PC-3 (cell line): ENCODE measurements around the gene CEP170B. TPM values are rescaled to one million over a fixed set of nuclear protein-coding genes. Genes with fewer than 3 reads are reported as not detected.

ENCODE experiments used
- ATAC-seq: fragments of 200-7000 bp; cut with Tn5 transposase; 2 replicates; pipeline ENCODE4 v1.9.1; 2020; ENCODE audit warnings: mild to moderate bottlenecking, moderate library complexity
- Bru-seq: library from RNA; stranded (reverse); fragments of 400-500 nt; gene quantifications from one replicate; lab custom pipeline; 2021; lab: Mats Ljungman, UMichigan
- BruChase-seq, 2 experiments: library from RNA; stranded (reverse); fragments of 400-500 nt; gene quantifications; one replicate each; lab custom pipeline; 2021; lab: Mats Ljungman, UMichigan
- BruUV-seq: library from RNA; stranded (reverse); fragments of 400-500 nt; replicated peaks from 2 replicates; lab custom pipeline; 2021; lab: Mats Ljungman, UMichigan
- CTCF ChIA-PET: fragments of 300-600 bp; sonication (Branson Sonifier 250); formaldehyde crosslinking; loops from one replicate; lab custom pipeline; 2022; ENCODE audit warnings: antibody characterized with exemption; lab: Charles Lee
- POLR2A ChIA-PET: fragments of 300-600 bp; sonication (Branson Sonifier 250); formaldehyde crosslinking; loops from one replicate; lab custom pipeline; 2022; ENCODE audit warnings: antibody characterized with exemption; ENCODE audit not compliant: unreplicated experiment; lab: Charles Lee
- DNase-seq: peaks from one replicate; pipeline ENCODE4 v3.0.0-alpha.2; 2015
- H2AFZ ChIP-seq: fragments of 300-600 bp; sonication (generic); 2 replicates; pipeline ENCODE4 v1.6.0; 2016; ENCODE audit warnings: antibody characterized with exemption, low read length
- H3F3A ChIP-seq: fragments of 300-600 bp; sonication (generic); one replicate; pipeline ENCODE4 v1.6.0; 2017; ENCODE audit warnings: antibody characterized with exemption, low read length, control low read depth, mild to moderate bottlenecking; ENCODE audit not compliant: unreplicated experiment
- H3K27ac ChIP-seq: fragments of 300-600 bp; sonication (generic); 2 replicates; pipeline ENCODE4 v1.5.1; 2016; ENCODE audit warnings: mild to moderate bottlenecking, low read length
- H3K27me3 ChIP-seq: fragments of 300-600 bp; sonication (generic); 2 replicates; pipeline ENCODE4 v1.6.1; 2016; ENCODE audit warnings: low read length, mixed read lengths
- H3K36me3 ChIP-seq: fragments of 300-600 bp; sonication (generic); 2 replicates; pipeline ENCODE4 v1.6.1; 2016; ENCODE audit warnings: low read depth, mixed run types, low read length, mixed read lengths
- H3K4me1 ChIP-seq: fragments of 300-600 bp; sonication (generic); 2 replicates; pipeline ENCODE4 v1.5.1; 2016; ENCODE audit warnings: low read length; ENCODE audit not compliant: insufficient read depth
- H3K4me2 ChIP-seq: fragments of 300-600 bp; sonication (generic); 2 replicates; pipeline ENCODE4 v1.6.0; 2016; ENCODE audit warnings: low read length
- H3K4me3 ChIP-seq: fragments of 300-600 bp; sonication (generic); 2 replicates; pipeline ENCODE4 v1.5.1; 2016; ENCODE audit warnings: mild to moderate bottlenecking, low read length, mixed read lengths
- H3K79me2 ChIP-seq: fragments of 300-600 bp; sonication (generic); 2 replicates; pipeline ENCODE4 v1.6.1; 2017; ENCODE audit warnings: low read length, mixed read lengths
- H3K9ac ChIP-seq: fragments of 300-600 bp; sonication (generic); 2 replicates; pipeline ENCODE4 v1.6.0; 2016; ENCODE audit warnings: mild to moderate bottlenecking, low read length
- H3K9me2 ChIP-seq: fragments of 300-600 bp; sonication (generic); replicated peaks from 2 replicates; pipeline ENCODE4 v1.6.1; 2016; ENCODE audit warnings: mixed run types, low read length, mixed read lengths
- H3K9me3 ChIP-seq: fragments of 300-600 bp; sonication (generic); 2 replicates; pipeline ENCODE4 v1.6.1; 2016; ENCODE audit warnings: low read length, mixed read lengths
- H4K20me1 ChIP-seq: fragments of 300-600 bp; sonication (generic); 2 replicates; pipeline ENCODE4 v1.6.1; 2016; ENCODE audit warnings: low read length, mixed read lengths
- EZH2 ChIP-seq: fragments of 300-600 bp; sonication (generic); IDR thresholded peaks from one replicate; pipeline ENCODE4 v1.6.1; 2017; ENCODE audit warnings: antibody characterized with exemption, mild to moderate bottlenecking, low read length; ENCODE audit not compliant: unreplicated experiment
- EZH2phosphoT487 ChIP-seq: fragments of 300-600 bp; sonication (generic); IDR thresholded peaks from 2 replicates; pipeline ENCODE4 v1.6.1; 2018; ENCODE audit warnings: mild to moderate bottlenecking, antibody characterized with exemption, low read length, borderline replicate concordance
- intact Hi-C: fragments of 100-400 bp; cut with micrococcal nuclease; formaldehyde crosslinking; loops from 2 replicates; pipeline ENCODE4 v1.9.0; 2023
- long read RNA-seq: library from polyadenylated mRNA; unstranded; transcript quantifications from one replicate; pipeline ENCODE4 v2.0.0, GENCODE V29; 2021; ENCODE audit not compliant: unreplicated experiment
- total RNA-seq: library from RNA; depleted of rRNA; stranded (reverse); fragments of >200 nt; gene quantifications from 2 replicates; pipeline ENCODE4 v1.2.3, GENCODE V29; 2014; rRNA removed
- TF ChIP-seq, protein P1 (sequence below): fragments of 300-600 bp; sonication (generic); conservative IDR thresholded peaks from 2 replicates; pipeline ENCODE4 v1.5.1; 2017; ENCODE audit warnings: antibody characterized with exemption, low read depth, mild to moderate bottlenecking, low read length

CEP170B gene
- 33.2 and 53.4 TPM in 2 replicates for total RNA-seq
- Bru-seq, nascent RNA, result percentile 56 among the genes with signal in this experiment
- BruChase-seq, experiment 1, labeled RNA remaining after a 6-hour chase, result percentile 80 among the genes with signal in this experiment
- BruChase-seq, experiment 2, labeled RNA remaining after a 2-hour chase, result percentile 71 among the genes with signal in this experiment
- long read RNA-seq, partial matches to known transcripts, result 12 of 56 reads
- long read RNA-seq, other reads (novel, unspliced or antisense), result 42 of 56 reads

DNA sequence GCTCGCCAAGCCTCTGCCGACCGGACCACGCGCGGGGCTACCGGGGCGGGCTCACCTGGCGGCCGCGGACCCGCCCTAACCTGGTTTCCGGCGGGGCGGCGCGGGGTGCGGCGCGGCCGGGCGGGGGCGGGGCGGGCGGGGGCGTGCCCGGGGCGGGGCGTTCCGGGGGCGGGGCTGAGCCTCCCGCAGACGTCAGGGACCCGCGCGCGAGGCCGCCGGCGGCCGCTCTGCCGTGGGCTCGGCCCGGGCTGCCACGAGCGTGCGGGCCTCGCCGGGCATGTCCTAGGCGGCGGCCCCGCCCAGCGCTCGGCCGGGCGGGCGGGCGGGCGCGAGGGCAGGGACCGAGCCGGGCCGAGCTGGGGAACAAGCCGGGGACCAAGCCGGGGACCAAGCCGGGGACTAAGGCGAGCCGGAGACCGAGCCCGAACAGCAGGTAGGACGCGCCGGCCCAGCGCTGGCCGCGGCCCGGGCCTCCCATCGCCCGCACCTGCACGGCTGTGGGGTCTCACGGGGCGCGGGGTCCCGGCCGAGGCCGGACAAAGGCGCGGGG is at the start of gene CEP170B:
Gene CEP170B (plus strand): TSS at position 188 of the 550 bp plus-strand sequence. CDS start 3,183 bp downstream, outside the sequence.
- H3K36me3 ChIP-seq, result peaks cover under 1% of the 10 kb centered on the region; the same call in 1 of the 2 replicates
- H3K79me2 ChIP-seq, result peaks cover 66% of the 10 kb centered on the region
- H3K9me3 ChIP-seq, result no peaks in the 10 kb centered on the region
- TF ChIP-seq EZH2phosphoT487, result no peak
- TF ChIP-seq EZH2, result no peak
- TF ChIP-seq, protein P1, sequence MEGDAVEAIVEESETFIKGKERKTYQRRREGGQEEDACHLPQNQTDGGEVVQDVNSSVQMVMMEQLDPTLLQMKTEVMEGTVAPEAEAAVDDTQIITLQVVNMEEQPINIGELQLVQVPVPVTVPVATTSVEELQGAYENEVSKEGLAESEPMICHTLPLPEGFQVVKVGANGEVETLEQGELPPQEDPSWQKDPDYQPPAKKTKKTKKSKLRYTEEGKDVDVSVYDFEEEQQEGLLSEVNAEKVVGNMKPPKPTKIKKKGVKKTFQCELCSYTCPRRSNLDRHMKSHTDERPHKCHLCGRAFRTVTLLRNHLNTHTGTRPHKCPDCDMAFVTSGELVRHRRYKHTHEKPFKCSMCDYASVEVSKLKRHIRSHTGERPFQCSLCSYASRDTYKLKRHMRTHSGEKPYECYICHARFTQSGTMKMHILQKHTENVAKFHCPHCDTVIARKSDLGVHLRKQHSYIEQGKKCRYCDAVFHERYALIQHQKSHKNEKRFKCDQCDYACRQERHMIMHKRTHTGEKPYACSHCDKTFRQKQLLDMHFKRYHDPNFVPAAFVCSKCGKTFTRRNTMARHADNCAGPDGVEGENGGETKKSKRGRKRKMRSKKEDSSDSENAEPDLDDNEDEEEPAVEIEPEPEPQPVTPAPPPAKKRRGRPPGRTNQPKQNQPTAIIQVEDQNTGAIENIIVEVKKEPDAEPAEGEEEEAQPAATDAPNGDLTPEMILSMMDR, result no peak
- H3K27me3 ChIP-seq, result no peaks in the 10 kb centered on the region
- intact Hi-C loops, result loop anchor here (2.0 kb wide), 1 partner anchor 38 kb away; no protein-coding TSS in a partner anchor
- H3F3A ChIP-seq, result no peaks in the 10 kb centered on the region
- peaks cover 31% of the 10 kb centered on the region; the same call in 1 of the 2 replicates for H4K20me1 ChIP-seq
- peak within 1 kb of the TSS; percentile 85 for H3K9ac ChIP-seq
- H3K4me3 ChIP-seq, result peak within 1 kb of the TSS; percentile 91
- POLR2A ChIA-PET, result no interaction called here
- ATAC-seq (peak; percentile 62), DNase-seq (peak; percentile 36)
- no TSS peak for BruUV-seq
- H3K9me2 ChIP-seq, result no peaks in the 10 kb centered on the region; the same call in 1 of the 2 replicates
- peaks cover 21% of the 10 kb centered on the region for H3K4me1 ChIP-seq
- CTCF ChIA-PET, result no interaction called here
- peak within 1 kb of the TSS; percentile 95 for H2AFZ ChIP-seq
- H3K4me2 ChIP-seq, result peak within 1 kb of the TSS; percentile 100
- H3K27ac ChIP-seq, result peak within 1 kb of the TSS; percentile 39

DNA sequence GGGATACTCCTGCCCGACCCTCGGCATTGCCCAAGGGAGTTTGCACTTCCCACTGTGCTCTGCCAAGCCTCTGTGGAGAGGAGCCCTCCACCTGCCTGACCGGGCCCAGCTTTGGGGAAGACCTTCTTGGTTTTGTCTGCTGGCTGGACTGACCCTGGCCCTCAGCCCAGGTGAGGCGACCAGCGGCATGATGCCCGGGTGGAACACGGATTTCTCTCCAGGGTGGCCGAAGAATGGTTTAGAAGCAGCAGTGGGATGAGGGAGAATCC is 48.5 kb upstream of the CEP170B start:
- Histone ChIP-seq H3K4me3 (peak overlapping the region; percentile 84), H3K9me2 (no peaks in the 10 kb centered on the region), H3K36me3 (no peaks in the 10 kb centered on the region), H3K27me3 (no peaks in the 10 kb centered on the region), H3K4me1 (peaks cover 13% of the 10 kb centered on the region; the same call in 1 of the 2 replicates), H4K20me1 (no peaks in the 10 kb centered on the region), H3K79me2 (peaks cover 27% of the 10 kb centered on the region), H3K4me2 (peak overlapping the region; percentile 97), H3K9ac (peak overlapping the region; percentile 92), H3K9me3 (no peaks in the 10 kb centered on the region), H2AFZ (peak overlapping the region; percentile 84), H3F3A (no peaks in the 10 kb centered on the region), H3K27ac (peak overlapping the region; percentile 65)
- TF ChIP-seq, protein P1, result no peak
- no peak for TF ChIP-seq EZH2phosphoT487
- no peak for TF ChIP-seq EZH2
- DNase-seq (no peak), ATAC-seq (peak; percentile 3; the same call in 1 of the 2 replicates)
- intact Hi-C loops, result no loop called here
- ChIA-PET CTCF (interaction anchor here (0.7 kb wide), 1 partner anchor 10 kb away, joined by 3 read pairs; no protein-coding TSS in a partner anchor), POLR2A (no interaction called here)
- no TSS peak for BruUV-seq
